Psoas muscle (tissue), 8 donors: ENCODE data around the gene DMKN. TPM values are rescaled to one million over a fixed set of nuclear protein-coding genes. Genes with fewer than 3 reads are reported as not detected.

Source experiments
- ATAC-seq, 4 donors: fragments of 200-7000 bp; cut with Tn5 transposase; one replicate each; pipeline ENCODE4 v1.9.1; 2020; ENCODE audit warnings: moderate library complexity in 3 of 4, mild to moderate bottlenecking in 2 of 4
- DNase-seq, 2 donors: peaks; one replicate each; pipeline ENCODE4 v3.0.0-alpha.2; 2020
- H3K27ac ChIP-seq: fragments of 200-600 bp; one replicate; pipeline ENCODE4 v1.8.0; 2022
- H3K27me3 ChIP-seq, 3 donors: fragments of 200-600 bp in 1 of 3; one replicate each; pipeline versions ENCODE4 v1.6.1 to v1.8.0; 2013 to 2022; ENCODE audit warnings: low read length in 2 of 3, mild to moderate bottlenecking in 2 of 3, moderate library complexity in 1 of 3; ENCODE audit not compliant: insufficient read depth in 3 of 3
- H3K36me3 ChIP-seq, 2 donors: fragments of 200-600 bp in 1 of 2; one replicate each; pipeline versions ENCODE4 v1.6.1 to v1.8.0; 2013 to 2022; ENCODE audit warnings: low read depth in 1 of 2, mild to moderate bottlenecking in 1 of 2, moderate library complexity in 1 of 2; ENCODE audit not compliant: insufficient read depth in 1 of 2
- H3K4me1 ChIP-seq: fragments of 200-600 bp; one replicate; pipeline ENCODE4 v1.8.0; 2022
- H3K4me3 ChIP-seq: fragments of 200-600 bp; one replicate; pipeline ENCODE4 v1.8.0; 2022; ENCODE audit warnings: mild to moderate bottlenecking
- H3K9me3 ChIP-seq: fragments of 200-600 bp; one replicate; pipeline ENCODE4 v1.8.0; 2022
- WGBS, 3 donors: extraction: QIAGEN DNeasy Blood & Tissue Kit; methylation state at CpG; one replicate each; pipeline versions ENCODE4 v1.1.6 to v1.1.7; 2013; 5-methylcytosine and 5-hydroxymethylcytosine counted together
- intact Hi-C, 2 donors: fragments of 100-400 bp; cut with DNase I; formaldehyde crosslinking; loops; one replicate each; pipeline versions ENCODE4 v1.11.0 to v1.14.2; 2022
- polyA plus RNA-seq, 3 donors: library from polyadenylated mRNA; stranded (reverse); fragments of 200-250 nt; gene quantifications; one replicate each; pipeline ENCODE4 v1.2.3, GENCODE V29; 2013
- total RNA-seq, 4 donors: library from RNA; stranded (reverse); fragmentation: NEBNext Ultra II Directional in 2 of 4; extraction: Animal tissue kit (Norgen Biotek cat#: 25700) in 2 of 4; gene quantifications; one replicate each; pipeline versions ENCODE4 v1.2.1 to v1.2.4, GENCODE V29; 2021 to 2023
- TF ChIP-seq, protein P1 (sequence below): fragments of 200-600 bp; IDR thresholded peaks from one replicate; pipeline ENCODE4 v1.8.0; 2022; ENCODE audit warnings: antibody characterized with exemption
- donor health status: healthy with polysubstance abuse.
- donor health status: DM: no; HTN: no; CAD: no; lungs with moderate emphysema.
- donor health status: Bipolar disorder and iron deficiency.
- donor health status: healthy.
- donor health status: DM: yes; HTN: yes; CAD: no.
- donor health status: DM: no; HTN: no; CAD: no.
- donor health status: DM: no; HTN: no; CAD: no.
- donor health status: DM: yes; HTN: yes; CAD: no.

The DMKN gene
- total and polyA plus RNA-seq, 7 donors = 0.21 to 0.77 (median 0.54) TPM; not detected in 1

GRCh38 chr19:35461060-35461459 lies 52.4 kb downstream of the DMKN start:
- WGBS, 3 donors = 69 to 73% (median 73%) methylated on average over 9 of the region's 9 CpGs
- no peak for ATAC-seq
- intact Hi-C loops = loop anchor here (10.0 kb wide), 1 partner anchor 106 kb away; the partner anchor contains the start of gene FFAR3 (in 2 of the 2)
- no peak overlapping the region for H3K4me3 ChIP-seq
- TF ChIP-seq, protein P1, sequence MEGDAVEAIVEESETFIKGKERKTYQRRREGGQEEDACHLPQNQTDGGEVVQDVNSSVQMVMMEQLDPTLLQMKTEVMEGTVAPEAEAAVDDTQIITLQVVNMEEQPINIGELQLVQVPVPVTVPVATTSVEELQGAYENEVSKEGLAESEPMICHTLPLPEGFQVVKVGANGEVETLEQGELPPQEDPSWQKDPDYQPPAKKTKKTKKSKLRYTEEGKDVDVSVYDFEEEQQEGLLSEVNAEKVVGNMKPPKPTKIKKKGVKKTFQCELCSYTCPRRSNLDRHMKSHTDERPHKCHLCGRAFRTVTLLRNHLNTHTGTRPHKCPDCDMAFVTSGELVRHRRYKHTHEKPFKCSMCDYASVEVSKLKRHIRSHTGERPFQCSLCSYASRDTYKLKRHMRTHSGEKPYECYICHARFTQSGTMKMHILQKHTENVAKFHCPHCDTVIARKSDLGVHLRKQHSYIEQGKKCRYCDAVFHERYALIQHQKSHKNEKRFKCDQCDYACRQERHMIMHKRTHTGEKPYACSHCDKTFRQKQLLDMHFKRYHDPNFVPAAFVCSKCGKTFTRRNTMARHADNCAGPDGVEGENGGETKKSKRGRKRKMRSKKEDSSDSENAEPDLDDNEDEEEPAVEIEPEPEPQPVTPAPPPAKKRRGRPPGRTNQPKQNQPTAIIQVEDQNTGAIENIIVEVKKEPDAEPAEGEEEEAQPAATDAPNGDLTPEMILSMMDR = no peak
- peaks cover 0 to 2% (median 0%) of the 10 kb centered on the region in 3 donors for H3K27me3 ChIP-seq
- H3K36me3 ChIP-seq = no peaks in the 10 kb centered on the region
- H3K9me3 ChIP-seq = no peaks in the 10 kb centered on the region
- H3K4me1 ChIP-seq = peaks cover 5% of the 10 kb centered on the region
- no peak for DNase-seq
- no peak overlapping the region for H3K27ac ChIP-seq

- Histone ChIP-seq H3K27ac (no peak overlapping the region), H3K9me3 (no peaks in the 10 kb centered on the region), H3K36me3 (no peaks in the 10 kb centered on the region), H3K4me3 (no peak overlapping the region), H3K27me3 (peaks cover 0 to 2% (median 0%) of the 10 kb centered on the region in 3 donors), H3K4me1 (peaks cover 5% of the 10 kb centered on the region)
- peak in 1 of 2 donors; percentile 13 for DNase-seq
- 87 to 93% (median 93%) methylated on average over 10 of the region's 10 CpGs for WGBS, 3 donors
- ATAC-seq = no peak
- TF ChIP-seq, protein P1 = no peak
- intact Hi-C loops = loop anchor here (10.0 kb wide), 1 partner anchor 106 kb away; the partner anchor contains the start of gene FFAR3 (in 2 of the 2)
Measured at GRCh38 chr19:35460608-35461007, 52.8 kb downstream of the DMKN start.

DNA sequence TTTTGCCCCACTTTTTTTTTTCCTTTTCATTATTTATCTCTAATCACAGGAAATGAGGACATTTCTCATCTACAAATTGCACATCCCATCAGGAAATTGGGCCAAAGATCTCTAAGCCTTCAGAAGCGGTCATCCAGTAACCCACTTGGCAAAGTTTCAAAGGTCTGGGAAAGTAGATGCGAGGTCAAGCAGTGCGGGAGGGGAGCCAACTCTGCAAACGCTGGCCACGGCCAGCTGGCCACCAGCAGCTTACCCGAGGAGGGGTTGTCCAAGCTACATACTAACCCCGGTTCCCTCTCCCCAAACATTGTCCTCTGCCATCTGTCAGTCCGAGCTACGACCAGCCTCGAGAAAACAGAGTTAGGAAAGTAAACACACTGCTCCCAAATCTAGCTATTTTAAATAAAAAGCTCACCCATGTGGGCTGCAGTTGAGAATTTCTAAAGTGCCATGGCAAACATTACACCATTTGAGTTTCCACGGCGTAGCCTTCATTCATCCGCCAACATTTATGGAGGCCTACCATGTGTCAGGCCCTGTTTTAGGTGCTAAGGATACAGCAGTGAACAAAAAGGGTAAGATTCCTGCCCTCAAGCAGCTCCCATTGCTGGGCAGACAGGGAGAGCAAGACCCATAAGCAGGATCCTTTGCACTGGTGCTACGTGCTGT lies 53.9 kb downstream of the DMKN start:
- intact Hi-C loops = loop anchor here (10.0 kb wide), 1 partner anchor 105 kb away; the partner anchor contains the start of gene FFAR3 (in 2 of the 2)
- ATAC-seq (peak in 2 of 4 donors; percentile 35 to 54), DNase-seq (peak; percentile 43 to 77)
- Histone ChIP-seq H3K36me3 (no peaks in the 10 kb centered on the region), H3K27me3 (peaks cover 0 to 2% (median 0%) of the 10 kb centered on the region in 3 donors), H3K4me1 (peaks cover 5% of the 10 kb centered on the region), H3K27ac (no peak overlapping the region), H3K4me3 (no peak overlapping the region), H3K9me3 (no peaks in the 10 kb centered on the region)
- TF ChIP-seq, protein P1 = no peak
- 13 to 17% (median 17%) methylated on average over 14 of the region's 14 CpGs for WGBS, 3 donors

DNA sequence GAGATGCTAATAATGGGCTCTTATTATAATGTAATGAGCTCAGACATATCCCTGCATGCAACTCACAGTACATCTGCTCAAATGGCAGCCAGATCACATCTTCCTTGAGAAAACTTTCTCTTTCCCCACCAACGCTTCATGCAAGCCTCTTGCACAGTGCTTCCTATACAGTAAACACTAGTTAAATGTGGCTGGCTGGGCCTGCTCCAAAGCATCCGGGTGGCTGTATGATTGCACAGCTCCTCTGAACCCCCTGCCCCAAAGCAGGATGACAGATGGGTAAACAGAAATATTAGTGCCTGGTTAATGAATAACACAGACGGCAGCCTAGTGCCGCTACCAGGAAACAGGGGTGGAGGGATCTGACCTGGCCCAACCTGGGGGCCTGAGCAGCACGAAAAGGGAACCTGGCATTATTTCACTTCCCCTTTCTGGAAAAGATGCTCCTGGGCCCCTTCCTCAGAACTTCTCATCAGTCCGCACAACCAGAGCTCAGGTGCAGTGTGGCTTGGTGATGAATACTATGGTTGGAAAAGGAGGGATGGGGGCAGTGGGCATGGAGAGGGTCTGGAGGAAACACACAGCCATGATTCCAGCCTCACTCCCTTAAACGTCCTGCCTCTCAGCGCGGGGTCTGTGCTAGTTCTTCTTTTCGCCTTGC lies 54.6 kb downstream of the DMKN start:
- intact Hi-C loops = no loop called here
- DNase-seq = peak in 1 of 2 donors; percentile 12
- H3K27ac ChIP-seq = no peak overlapping the region
- peaks cover 0 to 2% (median 0%) of the 10 kb centered on the region in 3 donors for H3K27me3 ChIP-seq
- H3K9me3 ChIP-seq = no peaks in the 10 kb centered on the region
- no peaks in the 10 kb centered on the region for H3K36me3 ChIP-seq
- no peak overlapping the region for H3K4me3 ChIP-seq
- no peak for ATAC-seq
- TF ChIP-seq, protein P1 = no peak
- WGBS, 3 donors = 37 to 49% (median 38%) methylated on average over 10 of the region's 10 CpGs
- peaks cover 5% of the 10 kb centered on the region for H3K4me1 ChIP-seq
